DMS53 (cell line): ENCODE data around the gene UBE3B.

Source experiments
- DNase-seq: peaks from one replicate; lab custom pipeline; 2025; lab: John Stamatoyannopoulos, UW

The UBE3B gene

DNA sequence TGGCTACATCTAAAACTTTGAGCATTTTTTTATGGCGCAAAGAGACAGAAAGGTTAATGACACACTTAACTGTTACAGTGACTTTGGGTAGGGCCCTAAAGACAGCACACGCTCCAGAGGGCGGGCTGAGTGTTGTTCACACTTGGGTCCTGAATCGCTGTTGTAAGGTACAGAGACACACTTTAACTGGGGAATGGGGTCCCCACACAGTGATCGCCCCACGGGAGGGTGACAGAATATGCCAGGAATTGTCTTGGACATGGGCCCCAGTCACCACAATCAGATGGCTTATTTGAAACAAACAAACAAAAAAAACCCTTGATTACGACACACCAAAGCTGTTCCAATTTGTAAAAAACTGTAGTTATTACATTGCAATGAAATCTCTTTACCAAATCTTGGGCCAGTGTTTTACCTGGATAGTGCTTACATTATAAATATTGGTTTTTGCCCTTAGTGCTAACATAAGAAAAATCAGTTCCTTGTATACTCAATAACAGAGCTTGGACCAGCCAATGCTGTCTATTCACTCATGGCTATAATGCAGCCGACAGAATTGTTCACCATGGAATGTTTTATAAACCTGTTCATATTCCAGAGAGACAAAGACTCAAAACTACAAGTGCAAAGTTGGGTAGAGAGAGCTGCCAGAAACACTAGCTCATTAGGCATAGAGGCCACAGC, 28.6 kb upstream of the UBE3B start:
- DNase-seq, result no peak

DNA sequence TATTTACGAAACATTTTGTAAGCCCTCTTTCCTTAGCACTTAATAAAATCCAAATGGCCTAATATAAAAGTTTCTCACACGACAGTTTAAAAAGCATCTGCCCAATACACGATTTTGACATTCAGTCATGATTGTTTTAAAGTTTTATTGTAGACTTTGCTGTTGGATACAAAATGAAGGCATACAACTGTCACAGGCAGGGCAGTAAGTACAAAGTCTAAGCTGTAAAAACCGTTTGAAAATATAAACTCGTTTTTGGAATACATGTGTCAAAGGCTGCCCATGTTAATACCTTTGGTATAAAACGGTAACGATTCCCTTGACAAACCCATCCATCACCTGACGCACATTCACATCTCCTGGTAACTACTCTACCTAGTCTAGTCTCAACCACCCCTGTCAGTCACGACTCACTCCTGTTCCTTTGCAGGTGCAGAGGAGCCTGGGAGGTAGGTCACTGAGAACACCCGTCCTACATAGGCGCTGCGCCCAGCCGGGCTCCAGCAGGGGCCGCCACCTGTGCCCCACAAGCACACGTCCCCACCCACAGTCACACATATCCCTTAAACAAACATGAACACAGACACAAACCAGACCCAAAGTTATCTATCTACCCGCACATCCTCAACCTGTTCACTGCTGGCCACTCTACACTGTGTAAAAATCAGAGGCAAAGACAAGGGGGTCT, 27.4 kb upstream of the UBE3B start:
- no peak for DNase-seq

- DNase-seq, result no peak
These were observed 26.5 kb upstream of the UBE3B start for GRCh38 chr12:109450980-109451379.

- DNase-seq, result no peak
These were observed 26.0 kb upstream of the UBE3B start for GRCh38 chr12:109451400-109451799.

DNA sequence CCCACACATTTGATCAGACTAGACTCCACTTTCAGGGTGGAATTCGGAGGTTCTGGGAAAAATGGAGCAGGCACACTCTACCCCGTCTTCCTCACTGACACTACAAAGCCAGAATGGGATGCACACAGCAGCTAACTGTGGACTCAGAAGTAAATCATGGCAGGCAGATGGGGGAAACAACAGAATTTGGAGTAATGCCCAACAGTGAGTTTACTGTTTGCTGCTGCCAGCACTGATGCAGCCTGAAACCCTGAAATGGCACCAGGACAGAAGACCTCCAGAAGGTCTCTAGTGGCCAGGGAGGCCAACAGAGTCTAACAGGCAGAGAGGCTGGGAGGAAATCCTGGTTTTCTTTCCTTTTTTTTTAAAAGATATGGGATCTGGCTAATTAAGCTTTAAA, 24.9 kb upstream of the UBE3B start:
- no peak for DNase-seq

DNA sequence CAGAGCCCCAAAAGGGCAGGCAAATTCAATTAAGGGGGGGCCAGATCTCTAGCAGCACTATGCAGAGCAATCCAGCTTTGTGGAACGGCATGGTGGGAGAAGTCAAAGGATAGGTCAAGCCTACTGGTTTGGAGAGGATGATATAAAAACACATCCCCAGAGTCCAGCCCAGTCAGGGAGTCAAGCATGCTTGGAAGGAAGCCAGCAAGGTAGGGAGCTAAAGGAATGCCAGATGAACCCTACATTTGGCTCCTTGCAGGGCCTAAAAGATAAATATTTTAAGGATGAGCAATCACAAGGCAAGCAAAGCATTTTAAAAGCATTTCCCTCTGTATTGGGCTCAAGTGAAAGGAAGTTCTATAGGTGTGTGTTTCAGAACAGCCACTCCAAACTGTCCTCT, 21.7 kb upstream of the UBE3B start:
- no peak for DNase-seq

DNA sequence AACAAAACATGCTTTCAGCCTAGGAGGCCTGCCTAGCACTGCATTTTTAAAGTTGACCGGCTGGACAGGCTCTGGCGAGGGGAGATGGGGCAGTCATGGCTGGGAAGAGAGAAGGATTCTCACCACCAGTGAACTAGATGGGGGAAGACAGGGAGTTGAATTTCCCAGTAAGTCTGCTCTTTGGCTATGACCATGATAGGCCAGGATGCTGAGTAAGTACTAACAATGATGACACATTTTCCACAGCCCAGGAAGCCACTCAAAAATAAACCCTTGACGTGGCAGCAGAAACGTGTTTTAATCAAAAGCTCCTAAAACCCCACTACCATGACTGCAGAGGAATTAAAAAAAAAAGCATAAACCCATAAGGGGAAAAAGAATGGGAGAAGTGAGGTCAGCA, 19.3 kb upstream of the UBE3B start:
- DNase-seq, result no peak

- no peak for DNase-seq
These were observed 18.6 kb upstream of the UBE3B start for GRCh38 chr12:109458771-109459208.

DNA sequence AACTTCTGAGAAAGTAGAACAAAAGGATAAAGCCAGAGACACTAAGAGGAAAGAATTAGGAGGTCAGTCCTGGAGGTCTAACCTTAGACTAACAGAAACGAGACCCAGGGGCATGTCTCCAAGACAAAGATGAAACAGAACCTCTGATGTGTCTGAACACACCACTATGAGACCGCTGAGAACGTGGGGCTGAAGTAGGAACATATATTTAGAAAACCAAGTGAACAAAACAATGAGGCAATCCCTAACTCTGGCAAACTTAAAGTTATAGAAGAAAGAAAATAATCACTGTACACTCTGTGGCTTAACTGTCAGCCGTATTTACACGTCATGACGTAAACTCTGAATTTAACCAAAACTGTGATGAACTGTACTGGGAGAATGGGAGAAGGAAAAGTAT, 18.2 kb upstream of the UBE3B start:
- DNase-seq, result no peak

- DNase-seq, result no peak
These were observed 16.9 kb upstream of the UBE3B start for GRCh38 chr12:109460538-109460937.

DNA sequence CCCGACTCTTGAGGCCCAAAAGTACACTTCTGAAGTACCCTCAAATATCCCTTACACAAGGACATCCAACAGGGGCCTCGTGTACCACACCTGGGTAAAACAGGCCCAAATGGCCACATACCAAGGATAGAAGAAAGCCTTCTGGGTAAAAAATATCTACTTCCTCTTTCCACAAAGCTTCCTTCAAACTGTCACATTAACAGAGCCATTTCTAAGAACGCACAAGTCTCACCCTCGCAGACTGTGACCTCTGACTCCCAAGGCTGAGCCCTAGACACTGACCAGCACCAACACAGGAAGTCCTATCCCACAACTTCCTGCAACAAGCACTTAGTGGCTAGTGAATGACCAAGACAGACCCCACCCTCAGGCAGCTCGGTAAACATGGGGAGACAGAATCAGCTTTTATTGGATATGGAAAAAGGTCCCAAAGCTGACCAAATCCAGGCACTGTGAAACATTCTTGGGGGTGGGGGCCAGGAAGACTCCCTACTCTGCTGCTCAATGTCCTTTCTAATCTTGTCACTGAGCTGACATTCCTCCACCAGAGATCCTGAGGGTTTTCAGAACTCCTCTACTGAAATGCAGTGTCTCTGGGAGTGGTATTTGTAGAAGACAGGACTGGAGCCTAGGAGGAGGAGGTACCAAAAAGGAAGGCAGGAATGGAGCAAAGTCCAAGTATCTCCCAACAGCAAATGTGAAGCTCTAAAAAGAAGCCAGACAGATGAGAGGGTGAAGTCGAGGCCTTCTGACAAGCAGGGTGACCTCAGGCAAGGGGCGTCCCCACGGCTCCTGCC, 16.2 kb upstream of the UBE3B start:
- DNase-seq, result no peak

GRCh38 chr12:109461846-109462756, 15.3 kb upstream of the UBE3B start:
- DNase-seq, result no peak

- DNase-seq, result no peak
These were observed 14.4 kb upstream of the UBE3B start for GRCh38 chr12:109462868-109463692.

DNA sequence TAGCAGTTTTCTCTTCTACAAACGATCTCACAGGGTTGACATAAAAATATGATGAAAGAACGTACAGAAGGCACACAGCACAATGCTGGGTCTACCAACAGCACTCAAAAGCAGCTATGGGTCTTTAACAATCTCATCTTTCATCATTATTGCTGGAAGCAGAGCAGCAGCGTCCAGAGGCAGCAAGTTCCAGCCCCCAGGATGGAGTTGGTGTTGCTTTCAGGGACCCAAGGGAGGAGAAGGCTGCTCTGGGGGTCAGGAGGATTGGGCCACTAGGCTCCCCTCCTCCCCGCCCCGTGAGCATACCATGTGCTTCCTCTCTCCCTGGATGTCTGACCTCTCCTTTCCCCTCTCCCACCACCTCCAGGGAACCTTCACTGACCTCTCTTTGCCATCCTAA, 13.7 kb upstream of the UBE3B start:
- DNase-seq, result no peak

DNA sequence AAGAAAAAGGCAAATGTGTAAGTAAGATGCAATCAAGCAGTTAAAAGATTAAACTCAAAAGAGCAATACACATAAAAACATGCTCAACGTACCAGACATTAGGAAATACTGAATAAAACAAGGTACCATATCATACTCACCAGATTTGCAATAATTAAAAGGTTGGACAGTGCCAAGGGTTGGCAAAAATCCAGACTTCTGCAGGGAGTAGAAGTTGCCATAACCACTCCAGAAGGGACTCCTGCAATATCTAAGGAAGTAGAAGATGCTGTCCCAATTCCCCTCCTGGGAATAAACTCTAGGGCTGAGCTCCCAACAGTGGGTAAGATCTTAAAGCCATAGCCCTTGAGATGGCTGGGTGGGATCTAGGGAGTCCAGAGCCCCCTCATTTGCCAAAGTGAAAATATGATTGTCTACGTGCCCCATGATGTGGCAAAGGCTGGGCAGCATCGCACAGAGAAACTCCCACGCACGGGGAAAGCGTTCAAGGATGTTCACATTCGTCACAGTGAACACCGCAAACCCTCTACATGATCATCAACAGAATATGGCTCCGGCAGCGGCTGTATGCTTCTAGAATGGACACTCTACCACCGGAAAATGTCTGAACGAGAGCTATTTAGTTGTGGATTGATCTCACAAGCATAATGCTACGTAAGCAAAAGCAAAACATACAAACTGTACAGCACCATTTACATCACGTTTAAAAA, 12.6 kb upstream of the UBE3B start:
- DNase-seq, result no peak

- DNase-seq, result no peak
These were observed 11.1 kb upstream of the UBE3B start for GRCh38 chr12:109466305-109466704.

- DNase-seq, result no peak
These were observed 10.6 kb upstream of the UBE3B start for GRCh38 chr12:109466821-109467220.

DNA sequence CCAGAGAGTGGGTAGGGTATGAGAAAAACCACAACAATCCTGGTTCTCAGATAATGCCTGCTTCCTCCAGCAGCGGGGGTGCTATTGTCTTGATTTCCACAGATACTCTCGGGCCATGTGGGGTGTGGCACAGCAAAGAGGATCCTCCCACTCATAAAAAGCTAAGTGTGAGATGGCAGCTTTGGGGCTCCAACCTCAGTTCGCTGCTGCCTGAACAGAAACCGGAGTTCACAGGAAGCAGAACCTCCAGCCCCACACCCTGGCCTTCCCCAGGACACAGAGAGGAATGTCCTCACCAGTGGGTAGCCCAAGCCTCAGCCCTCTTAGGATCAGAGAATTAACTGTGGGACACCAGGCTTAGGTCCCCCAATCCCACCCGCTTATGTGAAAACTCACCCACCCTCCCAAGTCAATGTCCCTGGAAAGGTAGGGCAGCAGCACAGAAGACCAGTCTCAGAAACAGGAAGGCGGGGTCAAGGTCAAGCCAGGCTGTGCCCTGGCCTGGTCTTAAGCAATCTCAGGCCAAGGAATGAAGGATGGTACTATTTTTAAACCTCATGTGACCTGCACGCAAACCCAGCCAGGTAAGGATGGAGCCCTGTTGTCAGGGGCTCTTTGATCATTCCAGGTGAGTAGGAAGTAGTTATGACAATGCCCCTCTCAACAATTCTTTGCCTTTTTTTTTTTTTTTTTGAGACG, 9.3 kb upstream of the UBE3B start:
- no peak for DNase-seq

- no peak for DNase-seq
These were observed 7.9 kb upstream of the UBE3B start for GRCh38 chr12:109469517-109469916.

DNA sequence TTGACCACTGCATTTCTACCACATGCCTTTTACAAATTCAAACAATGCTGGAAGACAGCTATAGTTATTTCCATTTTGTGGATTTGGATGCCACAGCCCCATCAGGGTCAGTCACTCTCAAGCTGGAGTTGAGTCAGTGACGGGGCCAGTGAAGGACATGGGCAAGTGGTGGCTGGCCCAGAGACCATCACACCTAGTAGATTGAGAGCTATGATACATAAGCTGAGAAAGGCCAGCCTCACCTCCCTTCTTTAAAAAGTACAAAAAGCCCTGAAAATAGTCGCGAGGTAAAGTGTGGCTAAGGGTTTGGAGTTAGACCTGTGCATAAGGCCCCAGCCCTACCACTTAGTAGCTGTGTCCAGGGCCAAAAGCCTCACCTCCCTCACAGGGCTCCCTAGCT, 4.4 kb upstream of the UBE3B start:
- DNase-seq, result no peak
